HL-60 (cell line): ENCODE data around the gene TIFAB.

Experiments used
- DNase-seq, 2 experiments: peaks; one replicate each; pipeline ENCODE4 v3.0.0-alpha.2; 2010 to 2020; ENCODE audit warnings: low read depth in 1 of 2, low spot score in 1 of 2
- H3K27ac ChIP-seq: fragments of 250-450 bp; sonication (Bioruptor Pico); replicated peaks from 2 replicates; pipeline ENCODE4 v1.5.1; 2020; ENCODE audit warnings: mild to moderate bottlenecking, moderate library complexity
- H3K27me3 ChIP-seq: fragments of 250-450 bp; sonication (Bioruptor Pico); 2 replicates; pipeline ENCODE4 v1.5.1; 2021; ENCODE audit warnings: mild to moderate bottlenecking, moderate library complexity; ENCODE audit not compliant: insufficient read depth, poor library complexity, severe bottlenecking
- H3K4me3 ChIP-seq: replicated peaks from 2 replicates; pipeline ENCODE4 v1.5.1; 2011; ENCODE audit warnings: mild to moderate bottlenecking, control low read depth, low read length; ENCODE audit not compliant: insufficient read depth
- GABPA ChIP-seq: IDR thresholded peaks from 2 replicates; pipeline ENCODE4 v1.6.1; 2012; ENCODE audit warnings: low read depth
- POLR2AphosphoS5 ChIP-seq: IDR thresholded peaks from 2 replicates; pipeline ENCODE4 v1.6.1; 2012; ENCODE audit warnings: low read depth
- SPI1 ChIP-seq: IDR thresholded peaks from 2 replicates; pipeline ENCODE4 v1.6.1; 2012; ENCODE audit warnings: low read depth, mild to moderate bottlenecking, borderline replicate concordance
- TF ChIP-seq, protein P1 (sequence below): IDR thresholded peaks from one replicate; pipeline ENCODE4 v1.5.1; 2011; ENCODE audit warnings: low read length, control low read depth, inconsistent platforms; ENCODE audit not compliant: insufficient read depth
- TF ChIP-seq, protein P2 (sequence below): IDR thresholded peaks from 2 replicates; pipeline ENCODE4 v1.6.1; 2012; ENCODE audit warnings: low read depth; ENCODE audit not compliant: insufficient replicate concordance

TIFAB gene

DNA sequence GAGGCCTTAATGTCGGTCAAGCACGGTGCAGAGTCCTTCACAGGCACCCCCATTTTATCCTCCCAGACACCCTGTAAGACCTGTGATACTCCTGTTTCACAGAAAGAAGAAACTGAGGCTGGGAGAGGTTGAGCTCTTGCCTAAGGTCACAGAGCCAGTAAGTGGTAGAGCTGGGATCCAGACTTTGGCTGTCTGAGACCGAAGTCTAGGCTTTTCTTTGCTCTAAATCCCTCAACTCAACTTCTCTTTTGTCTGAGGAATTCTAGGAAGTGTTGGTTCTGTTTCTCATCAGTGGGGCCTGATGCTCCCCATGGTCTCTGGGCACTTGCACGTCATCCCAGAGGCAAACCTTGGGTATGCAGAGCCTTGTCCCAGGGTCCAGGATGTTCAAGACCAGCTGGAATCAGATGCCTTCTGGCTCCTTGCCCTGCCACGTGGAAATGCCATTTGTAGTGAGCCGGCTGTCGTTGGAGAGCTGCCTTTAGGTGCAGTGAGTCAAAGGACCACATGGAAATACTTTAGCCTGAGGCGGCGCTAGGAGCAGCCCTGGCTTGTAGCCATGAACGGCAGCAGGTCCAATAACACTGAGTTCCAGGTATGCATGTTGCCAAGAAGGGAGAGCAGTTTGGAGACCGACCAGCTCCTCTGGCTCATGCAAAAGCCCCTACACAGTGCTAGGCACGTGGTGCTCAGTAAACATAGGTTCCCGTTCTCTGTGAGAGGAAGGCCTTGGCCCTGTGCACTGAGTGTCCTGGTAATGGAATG is 14.2 kb downstream of the TIFAB start:
- TF ChIP-seq GABPA (no peak), SPI1 (no peak), POLR2AphosphoS5 (no peak)
- TF ChIP-seq, protein P1, sequence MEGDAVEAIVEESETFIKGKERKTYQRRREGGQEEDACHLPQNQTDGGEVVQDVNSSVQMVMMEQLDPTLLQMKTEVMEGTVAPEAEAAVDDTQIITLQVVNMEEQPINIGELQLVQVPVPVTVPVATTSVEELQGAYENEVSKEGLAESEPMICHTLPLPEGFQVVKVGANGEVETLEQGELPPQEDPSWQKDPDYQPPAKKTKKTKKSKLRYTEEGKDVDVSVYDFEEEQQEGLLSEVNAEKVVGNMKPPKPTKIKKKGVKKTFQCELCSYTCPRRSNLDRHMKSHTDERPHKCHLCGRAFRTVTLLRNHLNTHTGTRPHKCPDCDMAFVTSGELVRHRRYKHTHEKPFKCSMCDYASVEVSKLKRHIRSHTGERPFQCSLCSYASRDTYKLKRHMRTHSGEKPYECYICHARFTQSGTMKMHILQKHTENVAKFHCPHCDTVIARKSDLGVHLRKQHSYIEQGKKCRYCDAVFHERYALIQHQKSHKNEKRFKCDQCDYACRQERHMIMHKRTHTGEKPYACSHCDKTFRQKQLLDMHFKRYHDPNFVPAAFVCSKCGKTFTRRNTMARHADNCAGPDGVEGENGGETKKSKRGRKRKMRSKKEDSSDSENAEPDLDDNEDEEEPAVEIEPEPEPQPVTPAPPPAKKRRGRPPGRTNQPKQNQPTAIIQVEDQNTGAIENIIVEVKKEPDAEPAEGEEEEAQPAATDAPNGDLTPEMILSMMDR: no peak
- TF ChIP-seq, protein P2, sequence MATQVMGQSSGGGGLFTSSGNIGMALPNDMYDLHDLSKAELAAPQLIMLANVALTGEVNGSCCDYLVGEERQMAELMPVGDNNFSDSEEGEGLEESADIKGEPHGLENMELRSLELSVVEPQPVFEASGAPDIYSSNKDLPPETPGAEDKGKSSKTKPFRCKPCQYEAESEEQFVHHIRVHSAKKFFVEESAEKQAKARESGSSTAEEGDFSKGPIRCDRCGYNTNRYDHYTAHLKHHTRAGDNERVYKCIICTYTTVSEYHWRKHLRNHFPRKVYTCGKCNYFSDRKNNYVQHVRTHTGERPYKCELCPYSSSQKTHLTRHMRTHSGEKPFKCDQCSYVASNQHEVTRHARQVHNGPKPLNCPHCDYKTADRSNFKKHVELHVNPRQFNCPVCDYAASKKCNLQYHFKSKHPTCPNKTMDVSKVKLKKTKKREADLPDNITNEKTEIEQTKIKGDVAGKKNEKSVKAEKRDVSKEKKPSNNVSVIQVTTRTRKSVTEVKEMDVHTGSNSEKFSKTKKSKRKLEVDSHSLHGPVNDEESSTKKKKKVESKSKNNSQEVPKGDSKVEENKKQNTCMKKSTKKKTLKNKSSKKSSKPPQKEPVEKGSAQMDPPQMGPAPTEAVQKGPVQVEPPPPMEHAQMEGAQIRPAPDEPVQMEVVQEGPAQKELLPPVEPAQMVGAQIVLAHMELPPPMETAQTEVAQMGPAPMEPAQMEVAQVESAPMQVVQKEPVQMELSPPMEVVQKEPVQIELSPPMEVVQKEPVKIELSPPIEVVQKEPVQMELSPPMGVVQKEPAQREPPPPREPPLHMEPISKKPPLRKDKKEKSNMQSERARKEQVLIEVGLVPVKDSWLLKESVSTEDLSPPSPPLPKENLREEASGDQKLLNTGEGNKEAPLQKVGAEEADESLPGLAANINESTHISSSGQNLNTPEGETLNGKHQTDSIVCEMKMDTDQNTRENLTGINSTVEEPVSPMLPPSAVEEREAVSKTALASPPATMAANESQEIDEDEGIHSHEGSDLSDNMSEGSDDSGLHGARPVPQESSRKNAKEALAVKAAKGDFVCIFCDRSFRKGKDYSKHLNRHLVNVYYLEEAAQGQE: no peak
- no peak overlapping the region for H3K4me3 ChIP-seq
- H3K27ac ChIP-seq: peak overlapping the region; percentile 63
- no peaks in the 10 kb centered on the region for H3K27me3 ChIP-seq
- DNase-seq: no peak

DNA sequence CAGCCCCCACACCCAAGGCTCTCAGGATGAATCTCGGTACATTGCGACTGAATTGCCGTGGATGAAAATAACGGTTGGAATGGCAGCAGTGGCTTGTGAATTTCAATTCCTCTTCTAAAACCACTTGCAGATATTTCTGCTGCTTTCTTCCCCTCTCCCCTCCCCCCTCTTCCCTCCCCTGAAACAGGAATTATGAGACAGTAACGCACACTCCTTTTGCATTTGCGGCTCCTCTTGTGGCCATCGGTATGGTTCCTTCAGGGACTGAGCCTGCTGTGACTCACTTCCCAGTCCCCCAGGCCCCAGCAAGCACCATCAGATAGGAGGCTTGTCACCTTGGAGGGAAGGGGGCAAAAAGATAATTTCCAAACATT is 14.7 kb downstream of the TIFAB start:
- TF ChIP-seq POLR2AphosphoS5: no peak
- TF ChIP-seq, protein P2: no peak
- TF ChIP-seq, protein P1: no peak
- TF ChIP-seq GABPA: no peak
- no peak for TF ChIP-seq SPI1

DNA sequence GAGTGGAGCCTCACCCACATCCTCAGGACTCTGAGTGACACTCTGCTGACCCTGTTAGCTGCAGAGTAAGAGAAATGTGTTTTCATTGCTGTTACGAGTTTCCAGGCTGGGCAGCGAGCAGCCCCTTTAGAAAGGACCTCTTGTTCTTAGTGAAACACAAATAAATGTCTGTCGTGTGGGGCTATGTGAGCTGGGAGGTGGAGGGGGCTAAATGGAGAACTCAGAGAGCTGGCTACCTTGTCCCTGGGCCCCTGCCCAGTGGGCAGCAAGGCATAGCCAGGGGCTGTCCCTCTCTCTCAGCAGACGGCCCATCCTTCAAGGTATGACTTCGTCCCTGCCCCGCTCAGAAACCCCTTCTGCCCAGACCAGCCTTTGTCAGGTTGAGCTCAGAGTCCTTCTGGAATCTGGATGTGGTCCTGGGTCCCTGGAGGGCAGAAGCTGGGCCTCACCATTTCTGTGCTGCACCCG is 15.2 kb downstream of the TIFAB start:
- H3K27ac ChIP-seq: peak overlapping the region; percentile 63
- DNase-seq: no peak
- TF ChIP-seq, protein P1: no peak
- TF ChIP-seq POLR2AphosphoS5 (no peak), SPI1 (no peak), GABPA (no peak)
- TF ChIP-seq, protein P2: no peak
- H3K4me3 ChIP-seq: no peak overlapping the region
- no peaks in the 10 kb centered on the region for H3K27me3 ChIP-seq

More for the DNA sequence above, 14.7 kb downstream of the TIFAB start:
- H3K27me3 ChIP-seq: no peaks in the 10 kb centered on the region
- H3K4me3 ChIP-seq: no peak overlapping the region
- DNase-seq: peak in 1 of 2 experiments; percentile 69
- peak overlapping the region; percentile 63 for H3K27ac ChIP-seq
